HEK293 (cell line): Measurements from ENCODE around the gene PLEK2.

ENCODE experiments used
- HOXC10 ChIP-seq: sonication (generic); formaldehyde crosslinking; IDR thresholded peaks from 2 replicates; pipeline ENCODE4 v1.8.1; 2023; ENCODE audit warnings: mild to moderate bottlenecking, missing genetic modification reagents
- KLF16 ChIP-seq: fragments of 450-650 bp; formaldehyde crosslinking; IDR thresholded peaks from 2 replicates; pipeline ENCODE4 v1.5.1; 2017; ENCODE audit warnings: missing biosample characterization, missing genetic modification characterization
- SETDB1 ChIP-seq: IDR thresholded peaks from one replicate; pipeline ENCODE4 v1.6.1; 2017; ENCODE audit warnings: mild to moderate bottlenecking, low read length, moderate library complexity, mixed read lengths; ENCODE audit not compliant: insufficient read length
- TCF7L2 ChIP-seq: IDR thresholded peaks from 2 replicates; pipeline ENCODE4 v1.6.1; 2011; ENCODE audit warnings: low read depth, mild to moderate bottlenecking, inconsistent platforms, low read length, moderate library complexity, borderline replicate concordance
- YY1 ChIP-seq: fragments of 450-650 bp; formaldehyde crosslinking; IDR thresholded peaks from 2 replicates; pipeline ENCODE4 v1.5.1; 2018; ENCODE audit warnings: missing biosample characterization, missing genetic modification characterization
- ZBTB7A ChIP-seq: fragments of 450-650 bp; formaldehyde crosslinking; IDR thresholded peaks from 2 replicates; pipeline ENCODE4 v1.5.1; 2016; ENCODE audit warnings: low read depth, missing biosample characterization, missing genetic modification characterization
- ZNF2 ChIP-seq: fragments of 450-650 bp; formaldehyde crosslinking; IDR thresholded peaks from 2 replicates; pipeline ENCODE4 v1.5.1; 2016; ENCODE audit warnings: missing biosample characterization, missing genetic modification characterization
- ZNF24 ChIP-seq: fragments of 450-650 bp; formaldehyde crosslinking; IDR thresholded peaks from 2 replicates; pipeline ENCODE4 v1.5.1; 2016; ENCODE audit warnings: missing biosample characterization, missing genetic modification characterization
- ZNF274 ChIP-seq, 2 experiments: fragments of 200-500 bp in 1 of 2; fragments of 450-650 bp in 1 of 2; sonication (Bioruptor generic) in 1 of 2; formaldehyde crosslinking in 1 of 2; IDR thresholded peaks; 2 replicates each; pipeline versions ENCODE4 v1.5.1 to v1.6.1; 2014 to 2016; ENCODE audit warnings: borderline replicate concordance in 1 of 2, inconsistent platforms in 1 of 2, low read length in 1 of 2, missing biosample characterization in 1 of 2, missing genetic modification characterization in 1 of 2
- TF ChIP-seq, protein P1 (sequence below): fragments of 450-650 bp; formaldehyde crosslinking; IDR thresholded peaks from 2 replicates; pipeline ENCODE4 v1.5.1; 2016; ENCODE audit warnings: missing biosample characterization, missing genetic modification characterization
- TF ChIP-seq, protein P2 (sequence below): fragments of 450-650 bp; formaldehyde crosslinking; IDR thresholded peaks from 2 replicates; pipeline ENCODE4 v1.5.1; 2016; ENCODE audit warnings: missing biosample characterization, missing genetic modification characterization
- TF ChIP-seq, protein P3 (sequence below): fragments of 450-650 bp; formaldehyde crosslinking; IDR thresholded peaks from 2 replicates; pipeline ENCODE4 v1.5.1; 2016; ENCODE audit warnings: missing biosample characterization, missing genetic modification characterization
- TF ChIP-seq, protein P4 (sequence below): fragments of 450-650 bp; formaldehyde crosslinking; IDR thresholded peaks from 2 replicates; pipeline ENCODE4 v1.5.1; 2016; ENCODE audit warnings: missing biosample characterization, missing genetic modification characterization
- TF ChIP-seq, protein P5 (sequence below): sonication (generic); formaldehyde crosslinking; IDR thresholded peaks from 2 replicates; pipeline ENCODE4 v1.8.1; 2022; ENCODE audit warnings: mild to moderate bottlenecking, moderate library complexity, missing genetic modification reagents

DNA sequence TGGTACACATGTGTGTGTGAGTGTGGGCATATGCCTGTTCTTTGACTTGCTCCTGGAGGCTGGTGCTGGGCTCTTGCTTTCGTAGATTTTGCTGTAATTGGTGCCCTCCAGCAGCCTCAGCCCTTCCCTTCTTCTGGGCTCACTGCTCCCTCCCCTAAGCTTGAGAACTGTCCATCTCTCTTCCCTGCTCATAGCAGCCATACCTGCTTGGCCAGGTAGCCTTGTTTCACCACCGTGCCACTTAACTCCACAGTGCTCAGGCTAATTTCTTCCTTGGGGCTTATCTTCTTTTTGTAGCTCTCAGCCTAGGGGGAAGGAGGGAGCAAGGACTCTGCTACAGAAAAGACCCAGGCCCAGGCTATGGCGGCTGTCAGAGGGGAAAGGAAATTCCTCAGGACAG, 19.8 kb downstream of the PLEK2 start:
- TF ChIP-seq SETDB1 = no peak
- TF ChIP-seq ZBTB7A (tag by site-specific recombination) = no peak
- TF ChIP-seq YY1 (tag by site-specific recombination) = no peak
- TF ChIP-seq TCF7L2 = no peak
- TF ChIP-seq, protein P1, sequence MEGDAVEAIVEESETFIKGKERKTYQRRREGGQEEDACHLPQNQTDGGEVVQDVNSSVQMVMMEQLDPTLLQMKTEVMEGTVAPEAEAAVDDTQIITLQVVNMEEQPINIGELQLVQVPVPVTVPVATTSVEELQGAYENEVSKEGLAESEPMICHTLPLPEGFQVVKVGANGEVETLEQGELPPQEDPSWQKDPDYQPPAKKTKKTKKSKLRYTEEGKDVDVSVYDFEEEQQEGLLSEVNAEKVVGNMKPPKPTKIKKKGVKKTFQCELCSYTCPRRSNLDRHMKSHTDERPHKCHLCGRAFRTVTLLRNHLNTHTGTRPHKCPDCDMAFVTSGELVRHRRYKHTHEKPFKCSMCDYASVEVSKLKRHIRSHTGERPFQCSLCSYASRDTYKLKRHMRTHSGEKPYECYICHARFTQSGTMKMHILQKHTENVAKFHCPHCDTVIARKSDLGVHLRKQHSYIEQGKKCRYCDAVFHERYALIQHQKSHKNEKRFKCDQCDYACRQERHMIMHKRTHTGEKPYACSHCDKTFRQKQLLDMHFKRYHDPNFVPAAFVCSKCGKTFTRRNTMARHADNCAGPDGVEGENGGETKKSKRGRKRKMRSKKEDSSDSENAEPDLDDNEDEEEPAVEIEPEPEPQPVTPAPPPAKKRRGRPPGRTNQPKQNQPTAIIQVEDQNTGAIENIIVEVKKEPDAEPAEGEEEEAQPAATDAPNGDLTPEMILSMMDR (tag by site-specific recombination) = no peak
- TF ChIP-seq, protein P2, sequence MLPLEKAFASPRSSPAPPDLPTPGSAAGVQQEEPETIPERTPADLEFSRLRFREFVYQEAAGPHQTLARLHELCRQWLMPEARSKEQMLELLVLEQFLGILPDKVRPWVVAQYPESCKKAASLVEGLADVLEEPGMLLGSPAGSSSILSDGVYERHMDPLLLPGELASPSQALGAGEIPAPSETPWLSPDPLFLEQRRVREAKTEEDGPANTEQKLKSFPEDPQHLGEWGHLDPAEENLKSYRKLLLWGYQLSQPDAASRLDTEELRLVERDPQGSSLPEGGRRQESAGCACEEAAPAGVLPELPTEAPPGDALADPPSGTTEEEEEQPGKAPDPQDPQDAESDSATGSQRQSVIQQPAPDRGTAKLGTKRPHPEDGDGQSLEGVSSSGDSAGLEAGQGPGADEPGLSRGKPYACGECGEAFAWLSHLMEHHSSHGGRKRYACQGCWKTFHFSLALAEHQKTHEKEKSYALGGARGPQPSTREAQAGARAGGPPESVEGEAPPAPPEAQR = no peak
- no peak for TF ChIP-seq ZNF2 (tag by site-specific recombination)
- TF ChIP-seq, protein P3, sequence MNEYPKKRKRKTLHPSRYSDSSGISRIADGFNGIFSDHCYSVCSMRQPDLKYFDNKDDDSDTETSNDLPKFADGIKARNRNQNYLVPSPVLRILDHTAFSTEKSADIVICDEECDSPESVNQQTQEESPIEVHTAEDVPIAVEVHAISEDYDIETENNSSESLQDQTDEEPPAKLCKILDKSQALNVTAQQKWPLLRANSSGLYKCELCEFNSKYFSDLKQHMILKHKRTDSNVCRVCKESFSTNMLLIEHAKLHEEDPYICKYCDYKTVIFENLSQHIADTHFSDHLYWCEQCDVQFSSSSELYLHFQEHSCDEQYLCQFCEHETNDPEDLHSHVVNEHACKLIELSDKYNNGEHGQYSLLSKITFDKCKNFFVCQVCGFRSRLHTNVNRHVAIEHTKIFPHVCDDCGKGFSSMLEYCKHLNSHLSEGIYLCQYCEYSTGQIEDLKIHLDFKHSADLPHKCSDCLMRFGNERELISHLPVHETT (tag by site-specific recombination) = no peak
- TF ChIP-seq, protein P4, sequence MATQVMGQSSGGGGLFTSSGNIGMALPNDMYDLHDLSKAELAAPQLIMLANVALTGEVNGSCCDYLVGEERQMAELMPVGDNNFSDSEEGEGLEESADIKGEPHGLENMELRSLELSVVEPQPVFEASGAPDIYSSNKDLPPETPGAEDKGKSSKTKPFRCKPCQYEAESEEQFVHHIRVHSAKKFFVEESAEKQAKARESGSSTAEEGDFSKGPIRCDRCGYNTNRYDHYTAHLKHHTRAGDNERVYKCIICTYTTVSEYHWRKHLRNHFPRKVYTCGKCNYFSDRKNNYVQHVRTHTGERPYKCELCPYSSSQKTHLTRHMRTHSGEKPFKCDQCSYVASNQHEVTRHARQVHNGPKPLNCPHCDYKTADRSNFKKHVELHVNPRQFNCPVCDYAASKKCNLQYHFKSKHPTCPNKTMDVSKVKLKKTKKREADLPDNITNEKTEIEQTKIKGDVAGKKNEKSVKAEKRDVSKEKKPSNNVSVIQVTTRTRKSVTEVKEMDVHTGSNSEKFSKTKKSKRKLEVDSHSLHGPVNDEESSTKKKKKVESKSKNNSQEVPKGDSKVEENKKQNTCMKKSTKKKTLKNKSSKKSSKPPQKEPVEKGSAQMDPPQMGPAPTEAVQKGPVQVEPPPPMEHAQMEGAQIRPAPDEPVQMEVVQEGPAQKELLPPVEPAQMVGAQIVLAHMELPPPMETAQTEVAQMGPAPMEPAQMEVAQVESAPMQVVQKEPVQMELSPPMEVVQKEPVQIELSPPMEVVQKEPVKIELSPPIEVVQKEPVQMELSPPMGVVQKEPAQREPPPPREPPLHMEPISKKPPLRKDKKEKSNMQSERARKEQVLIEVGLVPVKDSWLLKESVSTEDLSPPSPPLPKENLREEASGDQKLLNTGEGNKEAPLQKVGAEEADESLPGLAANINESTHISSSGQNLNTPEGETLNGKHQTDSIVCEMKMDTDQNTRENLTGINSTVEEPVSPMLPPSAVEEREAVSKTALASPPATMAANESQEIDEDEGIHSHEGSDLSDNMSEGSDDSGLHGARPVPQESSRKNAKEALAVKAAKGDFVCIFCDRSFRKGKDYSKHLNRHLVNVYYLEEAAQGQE = no peak
- no peak for TF ChIP-seq ZNF274 (IDR thresholded peaks at IDR 0.05; ENCODE audit: low read length)
- TF ChIP-seq ZNF274 (tag by site-specific recombination; IDR thresholded peaks at IDR 0.05; ENCODE audit: borderline replicate concordance) = no peak
- TF ChIP-seq, protein P5, sequence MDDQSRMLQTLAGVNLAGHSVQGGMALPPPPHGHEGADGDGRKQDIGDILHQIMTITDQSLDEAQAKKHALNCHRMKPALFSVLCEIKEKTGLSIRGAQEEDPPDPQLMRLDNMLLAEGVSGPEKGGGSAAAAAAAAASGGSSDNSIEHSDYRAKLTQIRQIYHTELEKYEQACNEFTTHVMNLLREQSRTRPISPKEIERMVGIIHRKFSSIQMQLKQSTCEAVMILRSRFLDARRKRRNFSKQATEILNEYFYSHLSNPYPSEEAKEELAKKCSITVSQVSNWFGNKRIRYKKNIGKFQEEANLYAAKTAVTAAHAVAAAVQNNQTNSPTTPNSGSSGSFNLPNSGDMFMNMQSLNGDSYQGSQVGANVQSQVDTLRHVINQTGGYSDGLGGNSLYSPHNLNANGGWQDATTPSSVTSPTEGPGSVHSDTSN (CRISPR knock-in tag) = no peak
- no peak for TF ChIP-seq HOXC10 (CRISPR knock-in tag)
- no peak for TF ChIP-seq ZNF24 (tag by site-specific recombination)
- no peak for TF ChIP-seq KLF16 (tag by site-specific recombination)
